NT2/D1 (cell line): ENCODE results near the gene PPOX.

Source experiments
- YY1 ChIP-seq: IDR thresholded peaks from 2 replicates; pipeline ENCODE4 v1.6.1; 2011; ENCODE audit not compliant: insufficient read length, insufficient read depth
- ZNF274 ChIP-seq: IDR thresholded peaks from 2 replicates; pipeline ENCODE4 v1.6.1; 2011; ENCODE audit warnings: mild to moderate bottlenecking, low read depth, low read length

GRCh38 chr1:161189036-161189435, 22.8 kb downstream of the PPOX start:
- TF ChIP-seq YY1 = no peak
- TF ChIP-seq ZNF274 = no peak
